SJSA1 (cell line): ENCODE results near the gene CD86. TPM values are rescaled to one million over a fixed set of nuclear protein-coding genes. Genes with fewer than 3 reads are reported as not detected.

Source experiments
- DNase-seq, 2 experiments: peaks; one replicate each; pipeline ENCODE4 v3.0.0-alpha.2; 2015 to 2020; ENCODE audit warnings: low spot score in 2 of 2, low read depth in 1 of 2
- H3K27ac ChIP-seq: fragments of 250-450 bp; sonication (Bioruptor Pico); 2 replicates; pipeline ENCODE4 v1.5.1; 2020; ENCODE audit warnings: mild to moderate bottlenecking, moderate library complexity
- H3K27me3 ChIP-seq: fragments of 250-450 bp; sonication (Bioruptor Pico); replicated peaks from 2 replicates; pipeline ENCODE4 v1.5.1; 2020; ENCODE audit warnings: mild to moderate bottlenecking, moderate library complexity
- H3K36me3 ChIP-seq: fragments of 250-450 bp; sonication (Bioruptor Pico); 2 replicates; pipeline ENCODE4 v1.5.1; 2020; ENCODE audit warnings: mild to moderate bottlenecking
- H3K4me1 ChIP-seq: fragments of 250-450 bp; sonication (Bioruptor Pico); replicated peaks from 2 replicates; pipeline ENCODE4 v1.6.1; 2021; ENCODE audit warnings: mild to moderate bottlenecking
- H3K4me3 ChIP-seq: fragments of 250-450 bp; sonication (Bioruptor Pico); 2 replicates; pipeline ENCODE4 v1.5.1; 2020; ENCODE audit warnings: mild to moderate bottlenecking
- H3K9me3 ChIP-seq: fragments of 250-450 bp; sonication (Bioruptor Pico); replicated peaks from 2 replicates; pipeline ENCODE4 v1.5.1; 2020; ENCODE audit warnings: mild to moderate bottlenecking
- total RNA-seq: library from RNA; depleted of rRNA; stranded (reverse); fragments of >200 nt; shearing (Covaris generic); gene quantifications from 2 replicates; pipeline ENCODE4 v1.2.3, GENCODE V29; 2014

Gene CD86
- total RNA-seq, 1 experiment from 2014 or later, result not detected

DNA sequence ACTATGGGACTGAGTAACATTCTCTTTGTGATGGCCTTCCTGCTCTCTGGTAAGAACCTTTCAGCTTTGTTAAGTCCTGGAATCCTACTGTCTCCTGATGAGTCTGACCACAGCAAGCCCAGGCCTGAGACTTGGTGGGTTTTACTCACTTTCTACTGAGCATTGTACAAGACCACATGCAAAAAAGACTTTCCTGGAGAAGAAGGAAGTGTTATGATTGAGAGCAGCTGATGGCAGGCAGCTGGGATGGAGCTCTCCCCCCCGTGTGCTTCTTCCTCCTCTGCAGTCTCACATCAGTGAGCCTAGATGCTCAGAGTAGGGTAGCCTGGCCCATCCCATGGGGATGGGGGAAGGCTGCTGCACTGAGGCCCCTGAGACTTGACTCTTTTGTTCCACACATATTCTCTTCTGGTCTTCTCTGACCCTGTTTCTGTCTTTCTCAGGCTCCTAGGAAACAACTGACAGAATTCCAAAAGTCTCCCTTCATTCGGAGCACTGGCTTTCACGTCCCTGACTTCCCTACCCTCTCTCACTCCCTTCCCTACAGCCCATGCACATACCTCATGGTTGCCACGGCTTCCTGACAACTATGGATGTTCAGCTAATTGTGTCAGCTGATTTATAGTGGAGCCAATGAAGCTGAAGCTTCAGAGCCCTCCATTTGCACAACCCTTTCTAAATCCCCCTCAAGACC lies 36.6 kb downstream of the CD86 start:
- H3K9me3 ChIP-seq, result no peaks in the 10 kb centered on the region
- no peak overlapping the region for H3K27ac ChIP-seq
- H3K4me1 ChIP-seq, result no peaks in the 10 kb centered on the region
- no peaks in the 10 kb centered on the region for H3K36me3 ChIP-seq
- no peaks in the 10 kb centered on the region; the same call in 1 of the 2 replicates for H3K27me3 ChIP-seq
- H3K4me3 ChIP-seq, result no peak overlapping the region
- DNase-seq, result no peak

DNA sequence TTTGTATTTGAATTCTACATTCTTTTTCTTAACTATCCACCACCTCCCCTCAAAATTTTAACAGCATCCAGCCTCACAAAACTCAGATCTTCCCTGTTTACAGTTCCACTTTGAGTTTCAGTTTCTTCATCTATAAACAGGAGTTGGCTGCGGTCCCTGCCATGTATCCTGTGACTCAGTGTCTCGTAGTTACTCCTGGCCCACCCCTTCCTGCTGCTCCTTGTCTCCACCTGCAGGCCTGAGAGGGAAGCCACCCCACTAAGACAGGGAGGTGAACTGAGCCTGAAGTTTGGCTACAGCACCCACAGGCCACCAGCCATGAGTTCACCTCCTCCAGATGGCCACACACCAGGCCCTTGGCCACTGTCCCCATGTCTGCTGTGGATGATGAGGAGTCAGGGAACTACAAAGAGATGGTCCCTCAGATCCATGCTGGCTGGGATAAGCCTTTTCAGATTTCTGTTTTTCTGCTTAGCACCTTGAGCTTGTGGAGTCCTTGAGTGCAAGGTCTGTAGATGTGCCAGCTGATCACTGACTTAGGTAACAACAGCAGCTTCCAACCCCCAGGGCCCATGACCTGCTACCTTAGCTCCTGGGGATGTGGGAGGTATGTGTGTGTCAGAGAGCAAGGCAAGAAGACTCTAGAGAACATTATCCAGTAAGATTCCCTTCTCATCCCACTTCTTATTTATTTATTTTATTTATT lies 37.5 kb downstream of the CD86 start:
- Histone ChIP-seq H3K27ac (no peak overlapping the region), H3K27me3 (no peaks in the 10 kb centered on the region; the same call in 1 of the 2 replicates), H3K4me1 (no peaks in the 10 kb centered on the region), H3K9me3 (no peaks in the 10 kb centered on the region), H3K36me3 (no peaks in the 10 kb centered on the region), H3K4me3 (no peak overlapping the region)
- DNase-seq, result peak in 1 of 2 experiments; percentile 40

DNA sequence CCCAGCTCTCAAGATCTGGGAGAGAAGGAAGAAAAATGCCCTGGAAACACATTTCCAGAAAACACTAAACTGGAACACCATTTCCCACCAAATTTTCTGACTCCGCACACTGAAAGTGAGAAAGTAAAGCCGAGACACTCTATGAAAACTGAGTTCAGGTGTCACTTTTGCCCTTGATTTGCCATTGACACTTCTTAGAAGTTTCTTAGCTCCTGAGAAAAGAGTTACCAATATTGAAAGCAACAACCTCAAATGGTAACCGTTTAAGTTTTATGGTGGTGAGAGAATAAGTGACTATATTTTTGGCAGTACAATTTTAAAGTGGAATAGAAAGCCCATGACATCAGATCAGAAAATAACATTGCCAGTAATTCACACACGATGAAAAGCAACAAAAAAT lies 39.0 kb downstream of the CD86 start:
- Histone ChIP-seq H3K27me3 (no peaks in the 10 kb centered on the region; the same call in 1 of the 2 replicates), H3K36me3 (no peaks in the 10 kb centered on the region), H3K4me1 (no peaks in the 10 kb centered on the region), H3K9me3 (no peaks in the 10 kb centered on the region), H3K4me3 (no peak overlapping the region), H3K27ac (no peak overlapping the region)
- DNase-seq, result no peak

DNA sequence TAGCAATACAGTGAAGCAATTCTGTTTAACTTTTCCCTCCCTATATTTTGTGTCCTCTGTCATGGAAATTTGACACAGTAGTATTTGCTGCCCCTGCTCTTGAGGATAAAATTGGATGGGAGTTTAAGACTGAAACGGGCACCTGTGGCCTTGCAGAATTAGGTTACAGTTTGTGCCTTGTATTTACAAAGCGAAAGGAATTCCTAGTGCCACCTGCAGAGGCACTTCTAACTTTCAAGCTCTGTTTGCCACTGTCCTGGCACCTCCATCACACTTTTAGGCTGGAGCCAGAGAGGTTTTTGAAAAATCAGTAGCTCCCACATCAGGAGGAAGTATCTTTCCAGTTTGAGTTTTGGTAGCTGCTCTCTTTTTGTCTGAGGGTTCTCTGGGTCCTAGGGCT lies 39.5 kb downstream of the CD86 start:
- no peak overlapping the region for H3K4me3 ChIP-seq
- no peaks in the 10 kb centered on the region; the same call in 1 of the 2 replicates for H3K27me3 ChIP-seq
- H3K9me3 ChIP-seq, result no peaks in the 10 kb centered on the region
- H3K27ac ChIP-seq, result no peak overlapping the region
- DNase-seq, result no peak
- H3K4me1 ChIP-seq, result no peaks in the 10 kb centered on the region
- no peaks in the 10 kb centered on the region for H3K36me3 ChIP-seq

DNA sequence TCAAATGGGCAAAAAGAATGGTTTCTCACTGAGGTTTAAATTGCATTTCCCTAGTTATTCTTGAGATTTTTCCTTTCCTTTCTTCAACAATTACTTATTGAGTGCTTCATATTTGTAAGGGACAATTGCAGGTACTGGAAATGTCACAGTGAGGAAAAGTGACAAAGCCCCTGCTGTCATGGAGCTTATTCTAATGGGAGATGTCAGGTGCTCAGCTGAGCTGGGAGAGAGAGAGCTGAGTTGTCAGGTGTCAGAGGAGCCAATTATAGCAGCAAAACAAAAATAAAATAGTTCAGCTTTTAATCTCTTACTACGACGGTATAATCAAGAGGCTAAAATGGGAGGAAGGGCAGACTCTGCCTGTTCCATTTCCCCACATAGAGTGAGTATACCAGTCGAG lies 42.0 kb downstream of the CD86 start:
- no peaks in the 10 kb centered on the region for H3K36me3 ChIP-seq
- no peaks in the 10 kb centered on the region for H3K9me3 ChIP-seq
- H3K4me1 ChIP-seq, result no peaks in the 10 kb centered on the region
- no peak for DNase-seq
- no peak overlapping the region for H3K27ac ChIP-seq
- H3K27me3 ChIP-seq, result no peaks in the 10 kb centered on the region; the same call in 1 of the 2 replicates
- no peak overlapping the region for H3K4me3 ChIP-seq

DNA sequence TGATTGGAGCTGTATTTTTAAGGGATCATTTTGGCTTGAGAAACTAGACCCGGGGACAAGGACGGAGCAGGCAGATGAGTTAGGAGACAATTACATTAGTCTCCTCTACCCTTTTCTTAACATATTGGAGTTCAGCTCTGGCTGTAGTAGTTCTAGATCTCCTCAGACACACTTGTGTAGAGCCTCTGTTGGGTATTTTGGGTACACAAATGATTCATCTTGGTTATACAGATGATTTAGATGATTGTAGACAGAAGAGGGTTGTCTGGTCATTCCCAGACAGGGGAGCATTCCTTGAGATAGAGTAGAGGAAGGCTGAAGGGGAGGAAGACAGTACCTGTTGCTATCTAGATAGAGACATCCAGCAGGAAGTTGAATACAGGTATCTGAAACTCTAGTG lies 43.4 kb downstream of the CD86 start:
- no peaks in the 10 kb centered on the region for H3K9me3 ChIP-seq
- H3K27me3 ChIP-seq, result no peaks in the 10 kb centered on the region; the same call in 1 of the 2 replicates
- no peak for DNase-seq
- H3K27ac ChIP-seq, result no peak overlapping the region
- no peaks in the 10 kb centered on the region for H3K4me1 ChIP-seq
- no peak overlapping the region for H3K4me3 ChIP-seq
- H3K36me3 ChIP-seq, result no peaks in the 10 kb centered on the region

DNA sequence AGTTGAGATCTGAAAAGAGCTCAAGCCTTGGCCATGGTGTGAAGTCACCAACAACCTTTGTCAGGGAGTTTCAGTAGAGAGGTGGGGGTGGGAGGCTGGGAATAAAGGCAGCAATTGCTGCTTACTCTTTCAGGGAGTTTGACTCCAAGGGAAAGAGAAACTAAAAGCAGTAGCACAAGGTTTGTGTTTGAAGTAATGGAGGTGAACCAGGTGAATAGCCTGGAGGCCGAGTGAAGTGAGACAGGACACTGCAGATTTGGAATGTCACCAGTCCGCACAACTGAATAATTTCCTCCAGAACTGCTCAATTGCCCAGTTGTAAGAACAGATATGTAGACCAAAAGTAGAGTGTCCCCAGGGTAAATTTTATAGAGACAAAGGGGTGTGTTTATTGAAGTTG lies 44.1 kb downstream of the CD86 start:
- Histone ChIP-seq H3K27ac (no peak overlapping the region), H3K36me3 (no peaks in the 10 kb centered on the region), H3K27me3 (no peaks in the 10 kb centered on the region; the same call in 1 of the 2 replicates), H3K9me3 (no peaks in the 10 kb centered on the region), H3K4me1 (no peaks in the 10 kb centered on the region), H3K4me3 (no peak overlapping the region)
- DNase-seq, result no peak

DNA sequence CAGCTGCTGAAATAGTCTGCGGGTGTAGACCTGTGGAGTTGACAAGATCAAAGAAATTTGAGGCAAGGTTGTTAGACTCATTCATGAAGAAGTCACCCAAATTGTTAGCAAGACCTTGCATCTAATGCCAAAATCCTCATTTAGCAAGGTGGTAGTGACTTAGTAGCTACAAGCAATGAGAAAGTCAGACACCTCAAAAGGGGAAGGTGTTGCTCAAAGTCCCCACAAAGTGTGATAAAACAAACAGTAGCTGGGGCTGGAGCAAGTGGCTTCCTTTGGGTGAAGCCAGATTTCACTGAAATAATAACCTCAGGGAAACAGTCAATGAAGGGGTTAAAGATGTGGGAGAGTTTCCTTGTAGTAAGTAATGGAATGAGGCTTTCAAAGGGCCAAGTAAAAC lies 44.9 kb downstream of the CD86 start:
- Histone ChIP-seq H3K27ac (no peak overlapping the region), H3K4me1 (no peaks in the 10 kb centered on the region), H3K27me3 (no peaks in the 10 kb centered on the region; the same call in 1 of the 2 replicates), H3K36me3 (no peaks in the 10 kb centered on the region), H3K9me3 (no peaks in the 10 kb centered on the region), H3K4me3 (no peak overlapping the region)
- no peak for DNase-seq

DNA sequence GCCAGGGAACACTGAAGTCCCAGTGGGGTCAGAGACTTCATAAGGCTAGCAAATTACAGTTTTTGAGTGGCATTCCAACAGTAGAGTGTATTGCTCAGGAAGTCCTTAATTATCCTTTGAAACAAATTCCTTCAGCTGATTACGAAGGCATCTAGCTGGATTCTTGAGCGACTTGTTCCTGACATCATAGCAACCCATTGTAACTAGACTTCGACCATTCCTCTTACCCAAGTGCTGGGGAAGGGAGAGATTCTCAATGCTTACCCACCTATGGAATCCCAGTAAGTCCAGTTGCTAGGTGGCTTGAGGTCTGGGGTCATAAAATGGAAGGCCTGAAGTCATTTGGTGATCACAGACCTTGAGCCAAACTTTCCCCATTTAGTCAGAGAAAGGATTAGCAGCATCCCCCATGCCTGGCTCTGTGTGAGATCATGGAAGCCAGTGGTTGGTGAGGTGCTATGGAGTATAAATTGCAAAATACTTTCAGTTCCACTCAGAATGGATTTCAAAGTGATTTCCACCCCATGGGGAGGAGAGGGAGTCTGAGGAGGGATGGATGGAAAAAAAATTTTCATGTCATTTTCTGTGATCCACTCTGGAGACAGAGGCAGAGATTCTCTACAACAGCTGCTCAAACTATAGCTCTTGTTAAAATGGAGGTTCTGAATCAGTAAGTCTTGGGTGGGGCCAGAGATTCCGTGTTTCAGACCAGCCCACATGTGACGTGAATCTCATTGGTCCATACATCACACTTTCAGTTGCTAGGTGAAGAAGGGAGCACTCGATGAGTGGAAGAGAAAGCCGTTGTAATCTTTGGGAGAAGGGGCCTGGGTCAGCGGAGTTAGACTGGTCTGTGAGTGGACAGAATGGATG lies 45.7 kb downstream of the CD86 start:
- no peaks in the 10 kb centered on the region for H3K4me1 ChIP-seq
- H3K27me3 ChIP-seq, result no peaks in the 10 kb centered on the region; the same call in 1 of the 2 replicates
- H3K36me3 ChIP-seq, result no peaks in the 10 kb centered on the region
- no peak for DNase-seq
- no peak overlapping the region for H3K4me3 ChIP-seq
- H3K9me3 ChIP-seq, result no peaks in the 10 kb centered on the region
- no peak overlapping the region for H3K27ac ChIP-seq

DNA sequence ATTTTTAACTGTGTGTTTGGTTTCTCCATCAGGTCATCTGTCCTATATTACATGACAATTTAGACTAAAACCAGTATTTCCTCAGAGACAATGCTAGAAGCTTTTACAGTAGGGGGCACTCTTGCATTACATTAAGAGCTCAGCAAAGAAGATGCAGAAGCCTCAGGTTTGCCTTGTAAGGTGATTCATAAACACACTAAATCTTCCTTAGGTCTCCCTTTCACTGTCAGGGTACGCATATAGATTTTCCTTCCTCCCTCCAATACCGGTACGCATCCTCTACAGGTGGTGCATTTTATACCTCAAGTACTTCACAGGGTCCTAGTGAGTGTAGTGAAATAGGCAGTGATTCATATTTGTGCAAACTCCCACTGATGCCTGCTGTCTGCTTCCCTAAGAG lies 46.5 kb downstream of the CD86 start:
- no peaks in the 10 kb centered on the region for H3K4me1 ChIP-seq
- peak in 1 of 2 experiments; percentile 7 for DNase-seq
- H3K9me3 ChIP-seq, result no peaks in the 10 kb centered on the region
- H3K27me3 ChIP-seq, result no peaks in the 10 kb centered on the region; the same call in 1 of the 2 replicates
- no peaks in the 10 kb centered on the region for H3K36me3 ChIP-seq
- H3K4me3 ChIP-seq, result no peak overlapping the region
- H3K27ac ChIP-seq, result no peak overlapping the region

DNA sequence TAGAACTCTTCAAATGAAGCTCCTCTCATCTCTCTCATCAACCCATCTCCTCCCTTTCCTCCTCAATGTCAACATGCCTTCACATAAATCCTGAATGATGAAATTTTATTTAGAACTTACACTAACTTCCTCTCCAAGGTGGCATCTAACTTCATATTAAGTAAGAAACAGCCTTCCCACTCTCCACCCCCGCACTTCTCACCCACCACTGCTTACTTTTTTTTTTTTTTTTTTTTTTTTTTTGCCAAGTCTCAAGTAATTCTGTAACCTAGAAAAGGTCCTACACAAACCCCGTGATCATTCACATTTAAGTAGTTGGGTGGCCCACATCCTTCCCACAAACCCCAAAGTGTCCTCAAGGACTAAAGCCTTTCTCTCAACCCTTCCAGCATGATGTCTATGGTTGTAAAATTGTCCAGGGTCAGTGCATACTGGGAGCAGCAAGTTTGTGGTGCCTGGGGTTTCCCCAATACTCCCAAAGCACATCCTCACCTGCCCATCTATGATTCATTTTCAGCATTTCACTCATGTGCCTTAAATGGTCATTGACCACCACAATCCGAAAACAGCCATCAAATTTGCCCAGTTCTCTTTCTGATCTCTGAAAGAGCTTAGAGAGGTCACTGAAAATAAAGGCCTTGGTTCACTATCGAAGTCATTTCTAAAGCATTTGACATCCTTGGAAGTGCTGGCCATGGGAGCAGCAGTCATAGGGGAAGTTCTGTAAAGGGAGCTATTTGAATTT lies 47.2 kb downstream of the CD86 start:
- Histone ChIP-seq H3K9me3 (no peaks in the 10 kb centered on the region), H3K27me3 (no peaks in the 10 kb centered on the region; the same call in 1 of the 2 replicates), H3K36me3 (no peaks in the 10 kb centered on the region), H3K27ac (no peak overlapping the region), H3K4me3 (no peak overlapping the region), H3K4me1 (no peaks in the 10 kb centered on the region)
- DNase-seq, result no peak

DNA sequence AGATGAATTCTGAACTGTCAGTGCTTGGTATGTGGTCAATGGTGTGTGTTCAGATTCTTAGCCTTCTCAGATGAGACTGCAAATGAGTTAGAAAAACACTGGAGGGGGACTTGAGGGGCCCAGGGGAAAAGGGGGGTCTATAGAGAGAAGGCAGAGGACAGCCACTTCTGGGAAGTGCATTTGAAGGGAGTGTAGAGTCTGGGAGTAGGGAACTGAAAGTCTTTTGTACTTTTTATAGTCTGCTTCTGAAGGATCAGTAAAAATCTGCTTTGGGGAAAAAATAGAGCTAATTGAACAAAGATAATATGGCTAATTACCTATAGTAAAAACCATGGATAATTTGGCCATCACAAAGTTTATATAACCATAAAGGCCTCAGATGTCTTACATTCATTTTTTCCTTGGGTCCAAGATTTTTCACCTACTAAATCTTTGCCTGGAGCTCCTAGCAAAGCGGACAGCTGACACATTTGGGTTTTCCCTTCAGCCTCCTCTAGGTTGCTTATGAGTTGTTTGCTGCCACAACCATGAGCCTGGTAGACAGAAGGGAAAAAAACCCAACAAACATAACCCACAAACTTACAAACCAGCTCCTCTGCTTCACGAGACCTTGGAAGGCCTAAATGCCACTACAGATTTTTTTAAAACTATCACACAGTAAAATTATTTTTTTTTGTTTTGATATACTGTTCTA lies 48.8 kb downstream of the CD86 start:
- Histone ChIP-seq H3K27ac (no peak overlapping the region), H3K9me3 (no peaks in the 10 kb centered on the region), H3K27me3 (no peaks in the 10 kb centered on the region), H3K4me3 (no peak overlapping the region), H3K36me3 (no peaks in the 10 kb centered on the region), H3K4me1 (no peaks in the 10 kb centered on the region)
- DNase-seq, result no peak
